ENCODE data around the gene MYL10.

Gene MYL10

DNA sequence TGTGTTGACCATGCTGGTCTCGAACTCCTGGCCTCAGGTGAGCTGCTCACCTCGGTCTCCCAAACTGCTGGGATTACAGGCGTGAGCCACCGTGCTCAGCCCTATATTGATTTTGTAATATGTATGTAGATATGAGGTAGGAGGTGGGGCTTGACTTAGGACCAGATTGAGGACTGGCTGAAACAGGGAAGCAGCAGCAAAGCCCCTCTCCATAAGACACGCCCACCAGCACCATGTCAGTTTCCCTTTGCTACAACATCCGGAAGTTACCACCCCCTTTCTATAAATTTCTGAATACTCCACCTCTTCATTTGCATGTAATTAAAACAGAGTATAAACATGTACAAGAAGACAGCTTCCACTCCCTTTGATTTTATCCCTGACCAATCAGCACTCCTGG, 47.9 kb upstream of the MYL10 start:
- H3K4me1 ChIP-seq (ENCODE audit: low read depth, poor library complexity, severe bottlenecking): no peaks in the 10 kb centered on the region
- TF ChIP-seq, protein P1, sequence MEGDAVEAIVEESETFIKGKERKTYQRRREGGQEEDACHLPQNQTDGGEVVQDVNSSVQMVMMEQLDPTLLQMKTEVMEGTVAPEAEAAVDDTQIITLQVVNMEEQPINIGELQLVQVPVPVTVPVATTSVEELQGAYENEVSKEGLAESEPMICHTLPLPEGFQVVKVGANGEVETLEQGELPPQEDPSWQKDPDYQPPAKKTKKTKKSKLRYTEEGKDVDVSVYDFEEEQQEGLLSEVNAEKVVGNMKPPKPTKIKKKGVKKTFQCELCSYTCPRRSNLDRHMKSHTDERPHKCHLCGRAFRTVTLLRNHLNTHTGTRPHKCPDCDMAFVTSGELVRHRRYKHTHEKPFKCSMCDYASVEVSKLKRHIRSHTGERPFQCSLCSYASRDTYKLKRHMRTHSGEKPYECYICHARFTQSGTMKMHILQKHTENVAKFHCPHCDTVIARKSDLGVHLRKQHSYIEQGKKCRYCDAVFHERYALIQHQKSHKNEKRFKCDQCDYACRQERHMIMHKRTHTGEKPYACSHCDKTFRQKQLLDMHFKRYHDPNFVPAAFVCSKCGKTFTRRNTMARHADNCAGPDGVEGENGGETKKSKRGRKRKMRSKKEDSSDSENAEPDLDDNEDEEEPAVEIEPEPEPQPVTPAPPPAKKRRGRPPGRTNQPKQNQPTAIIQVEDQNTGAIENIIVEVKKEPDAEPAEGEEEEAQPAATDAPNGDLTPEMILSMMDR (conservative IDR thresholded peaks at IDR 0.05; ENCODE audit: low read depth, low read length): no peak
- no peak overlapping the region for H3K4me3 ChIP-seq (IDR thresholded peaks at IDR 0.05; ENCODE audit: insufficient read depth, low read depth, low read length)
- H4K20me1 ChIP-seq (ENCODE audit: insufficient read depth): no peaks in the 10 kb centered on the region
- H2AFZ ChIP-seq (ENCODE audit: low read depth): no peak overlapping the region
- no peak overlapping the region for H3K4me2 ChIP-seq
- H3K27me3 ChIP-seq (ENCODE audit: insufficient read depth, low read depth): no peaks in the 10 kb centered on the region
- no peak overlapping the region for H3K27ac ChIP-seq
- H3K9ac ChIP-seq: no peak overlapping the region
- no peaks in the 10 kb centered on the region for H3K36me3 ChIP-seq (ENCODE audit: insufficient read depth)
- H3K79me2 ChIP-seq (ENCODE audit: insufficient read depth, low read depth): no peaks in the 10 kb centered on the region

GRCh38 chr7:101676062-101676598, 47.0 kb upstream of the MYL10 start:
- no peaks in the 10 kb centered on the region for H3K79me2 ChIP-seq (ENCODE audit: insufficient read depth, low read depth)
- no peaks in the 10 kb centered on the region for H3K36me3 ChIP-seq (ENCODE audit: insufficient read depth)
- no peaks in the 10 kb centered on the region for H3K4me1 ChIP-seq (ENCODE audit: low read depth, poor library complexity, severe bottlenecking)
- H3K4me2 ChIP-seq: no peak overlapping the region
- TF ChIP-seq, protein P1 (conservative IDR thresholded peaks at IDR 0.05; ENCODE audit: low read depth, low read length): no peak
- no peak overlapping the region for H3K9ac ChIP-seq
- no peak overlapping the region for H2AFZ ChIP-seq (ENCODE audit: low read depth)
- no peak overlapping the region for H3K4me3 ChIP-seq (IDR thresholded peaks at IDR 0.05; ENCODE audit: insufficient read depth, low read depth, low read length)
- H3K27me3 ChIP-seq (ENCODE audit: insufficient read depth, low read depth): no peaks in the 10 kb centered on the region
- H3K27ac ChIP-seq: no peak overlapping the region
- no peaks in the 10 kb centered on the region for H4K20me1 ChIP-seq (ENCODE audit: insufficient read depth)

DNA sequence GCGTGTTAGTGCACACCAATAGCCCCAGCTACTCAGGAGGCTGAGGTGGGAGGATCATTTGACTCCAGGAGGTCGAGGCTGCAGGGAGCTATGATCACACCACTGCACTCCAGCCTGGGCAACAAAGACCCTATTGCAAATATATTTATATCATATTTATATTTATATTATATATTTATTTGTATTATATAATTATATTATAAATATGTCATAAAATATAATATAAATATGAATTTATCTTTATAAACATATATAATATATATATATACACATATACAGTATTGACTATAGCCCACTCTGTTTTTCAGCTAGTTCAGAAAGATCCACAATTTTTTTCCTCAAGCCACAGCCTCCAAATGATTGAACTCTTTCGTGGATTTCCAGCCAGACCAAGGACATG, 45.3 kb upstream of the MYL10 start:
- Histone ChIP-seq H3K4me3 (IDR thresholded peaks at IDR 0.05; ENCODE audit: insufficient read depth, low read depth, low read length) (no peak overlapping the region), H3K4me2 (no peak overlapping the region), H4K20me1 (ENCODE audit: insufficient read depth) (no peaks in the 10 kb centered on the region), H3K9ac (no peak overlapping the region), H3K4me1 (ENCODE audit: low read depth, poor library complexity, severe bottlenecking) (no peaks in the 10 kb centered on the region), H3K27ac (no peak overlapping the region), H3K27me3 (ENCODE audit: insufficient read depth, low read depth) (no peaks in the 10 kb centered on the region), H3K36me3 (ENCODE audit: insufficient read depth) (no peaks in the 10 kb centered on the region), H3K79me2 (ENCODE audit: insufficient read depth, low read depth) (no peaks in the 10 kb centered on the region), H2AFZ (ENCODE audit: low read depth) (no peak overlapping the region)
- TF ChIP-seq, protein P1 (conservative IDR thresholded peaks at IDR 0.05; ENCODE audit: low read depth, low read length): no peak

DNA sequence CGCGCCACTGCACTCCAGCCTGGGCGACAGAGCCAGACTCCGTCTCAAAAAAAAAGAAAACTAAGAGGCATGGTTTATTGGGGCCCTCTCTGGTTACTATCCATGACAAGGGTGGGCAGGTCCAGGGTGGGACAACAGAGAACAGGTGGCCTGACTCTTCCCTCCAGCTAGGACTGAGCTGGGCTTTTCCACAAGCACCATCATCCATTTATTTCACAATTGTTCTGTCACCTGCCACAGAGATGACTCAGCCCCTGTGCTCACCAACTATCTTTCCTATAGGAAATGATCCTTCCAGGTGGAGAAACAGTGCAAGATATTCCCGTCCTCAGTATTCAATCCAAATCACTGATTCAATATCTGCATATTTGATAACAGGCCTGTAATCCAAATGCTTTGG, 44.9 kb upstream of the MYL10 start:
- Histone ChIP-seq H3K9ac (no peak overlapping the region), H3K36me3 (ENCODE audit: insufficient read depth) (no peaks in the 10 kb centered on the region), H3K4me2 (no peak overlapping the region), H3K4me3 (IDR thresholded peaks at IDR 0.05; ENCODE audit: insufficient read depth, low read depth, low read length) (no peak overlapping the region), H3K79me2 (ENCODE audit: insufficient read depth, low read depth) (no peaks in the 10 kb centered on the region), H4K20me1 (ENCODE audit: insufficient read depth) (no peaks in the 10 kb centered on the region), H2AFZ (ENCODE audit: low read depth) (no peak overlapping the region), H3K4me1 (ENCODE audit: low read depth, poor library complexity, severe bottlenecking) (no peaks in the 10 kb centered on the region), H3K27ac (no peak overlapping the region), H3K27me3 (ENCODE audit: insufficient read depth, low read depth) (no peaks in the 10 kb centered on the region)
- TF ChIP-seq, protein P1 (conservative IDR thresholded peaks at IDR 0.05; ENCODE audit: low read depth, low read length): no peak

All from KMS-11 (cell line).